Astrocyte (in vitro differentiated cells and primary cell): Measurements from ENCODE around the gene ABLIM2. TPM values are rescaled to one million over a fixed set of nuclear protein-coding genes. Genes with fewer than 3 reads are reported as not detected.

ENCODE experiments used
- DNase-seq: peaks from one replicate; pipeline ENCODE4 v3.0.0-alpha.2; 2010; ENCODE audit warnings: low read depth
- FAIRE-seq: peaks from 2 replicates; lab custom pipeline; 2011; peaks lifted over from hg19 to GRCh38; lab: Jason Lieb, UNC
- H2AFZ ChIP-seq: 2 replicates; pipeline ENCODE4 v1.6.0; 2012; ENCODE audit warnings: low read depth, low read length, inconsistent platforms
- H3K27ac ChIP-seq: 2 replicates; pipeline ENCODE4 v1.5.1; 2011; ENCODE audit warnings: low read depth, low read length, inconsistent platforms
- H3K27me3 ChIP-seq: 2 replicates; pipeline ENCODE4 v1.6.0; 2011; ENCODE audit warnings: low read length, inconsistent platforms; ENCODE audit not compliant: insufficient read depth
- H3K36me3 ChIP-seq: 2 replicates; pipeline ENCODE4 v1.5.1; 2011; ENCODE audit warnings: low read length, inconsistent platforms; ENCODE audit not compliant: insufficient read depth
- H3K4me1 ChIP-seq: 2 replicates; pipeline ENCODE4 v1.5.1; 2011; ENCODE audit warnings: low read length, inconsistent platforms; ENCODE audit not compliant: insufficient read depth
- H3K4me2 ChIP-seq: 2 replicates; pipeline ENCODE4 v1.6.0; 2012; ENCODE audit warnings: low read length, inconsistent platforms
- H3K4me3 ChIP-seq: 2 replicates; pipeline ENCODE4 v1.5.1; 2011; ENCODE audit warnings: low read depth, mild to moderate bottlenecking, low read length, inconsistent platforms; ENCODE audit not compliant: insufficient read depth
- H3K79me2 ChIP-seq: 2 replicates; pipeline ENCODE4 v1.6.0; 2012; ENCODE audit warnings: mild to moderate bottlenecking, low read length, inconsistent platforms; ENCODE audit not compliant: insufficient read depth
- H3K9ac ChIP-seq: 2 replicates; pipeline ENCODE4 v1.6.0; 2012; ENCODE audit warnings: mild to moderate bottlenecking, low read length, inconsistent platforms
- H3K9me3 ChIP-seq: 2 replicates; pipeline ENCODE4 v1.5.1; 2012; ENCODE audit warnings: low read depth, mild to moderate bottlenecking, low read length, inconsistent platforms; ENCODE audit not compliant: insufficient read depth
- H4K20me1 ChIP-seq: 2 replicates; pipeline ENCODE4 v1.6.0; 2012; ENCODE audit warnings: low read length, inconsistent platforms; ENCODE audit not compliant: insufficient read depth
- H3K27ac Mint-ChIP-seq: one replicate; pipeline ENCODE4 v1.8.0; 2021; ENCODE audit warnings: mild to moderate bottlenecking, mixed read lengths; ENCODE audit not compliant: unreplicated experiment
- H3K27me3 Mint-ChIP-seq: one replicate; pipeline ENCODE4 v1.8.0; 2021; ENCODE audit warnings: low read depth, mixed read lengths; ENCODE audit not compliant: unreplicated experiment
- H3K36me3 Mint-ChIP-seq: one replicate; pipeline ENCODE4 v1.8.0; 2021; ENCODE audit warnings: low read depth, mixed read lengths; ENCODE audit not compliant: unreplicated experiment
- H3K4me1 Mint-ChIP-seq: one replicate; pipeline ENCODE4 v1.8.0; 2021; ENCODE audit warnings: low read depth, mixed read lengths; ENCODE audit not compliant: unreplicated experiment
- H3K4me3 Mint-ChIP-seq: one replicate; pipeline ENCODE4 v1.8.0; 2021; ENCODE audit warnings: mild to moderate bottlenecking, moderate library complexity, mixed read lengths; ENCODE audit not compliant: unreplicated experiment
- H3K9me3 Mint-ChIP-seq: one replicate; pipeline ENCODE4 v1.8.0; 2021; ENCODE audit warnings: mild to moderate bottlenecking, mixed read lengths; ENCODE audit not compliant: unreplicated experiment
- CTCF ChIP-seq: IDR thresholded peaks from 2 replicates; pipeline ENCODE4 v1.5.1; 2011; ENCODE audit warnings: low read depth, mild to moderate bottlenecking, inconsistent platforms, low read length, moderate library complexity; ENCODE audit not compliant: insufficient read depth
- EZH2 ChIP-seq: IDR thresholded peaks from 2 replicates; pipeline ENCODE4 v1.6.1; 2012; ENCODE audit warnings: mild to moderate bottlenecking, low read length, inconsistent platforms; ENCODE audit not compliant: insufficient read depth
- total RNA-seq: library from RNA; stranded (reverse); gene quantifications from 2 replicates; pipeline ENCODE4 v1.2.1, GENCODE V29; 2021

ABLIM2 gene
- total RNA-seq, 1 donor from 2014 or later = 0.50 TPM

GRCh38 chr4:7962609-7963508 is 195.8 kb downstream of the ABLIM2 start:
- Mint-ChIP-seq H3K36me3 (peaks cover 3% of the 10 kb centered on the region), H3K4me1 (peaks cover 3% of the 10 kb centered on the region), H3K4me3 (no peak overlapping the region), H3K9me3 (no peaks in the 10 kb centered on the region), H3K27me3 (peaks cover 30% of the 10 kb centered on the region), H3K27ac (no peak overlapping the region)
- Histone ChIP-seq H3K9ac (no peak overlapping the region), H3K9me3 (no peaks in the 10 kb centered on the region), H3K79me2 (no peaks in the 10 kb centered on the region), H3K4me1 (peaks cover 22% of the 10 kb centered on the region), H3K4me2 (no peak overlapping the region), H4K20me1 (no peaks in the 10 kb centered on the region), H2AFZ (no peak overlapping the region), H3K27ac (no peak overlapping the region), H3K27me3 (peaks cover 14% of the 10 kb centered on the region), H3K36me3 (no peaks in the 10 kb centered on the region), H3K4me3 (no peak overlapping the region)
- no peak for FAIRE-seq
- no peak for DNase-seq
- TF ChIP-seq CTCF (no peak), EZH2 (no peak)

GRCh38 chr4:7960790-7961655 is 197.6 kb downstream of the ABLIM2 start:
- Mint-ChIP-seq H3K27me3 (peaks cover 30% of the 10 kb centered on the region), H3K36me3 (peaks cover 3% of the 10 kb centered on the region), H3K4me1 (peaks cover 3% of the 10 kb centered on the region), H3K27ac (no peak overlapping the region), H3K4me3 (no peak overlapping the region), H3K9me3 (no peaks in the 10 kb centered on the region)
- H3K4me2 ChIP-seq = peak overlapping the region; percentile 53
- no peaks in the 10 kb centered on the region for H3K36me3 ChIP-seq
- H2AFZ ChIP-seq = no peak overlapping the region
- FAIRE-seq = peak; percentile 93
- H3K9me3 ChIP-seq = no peaks in the 10 kb centered on the region
- no peaks in the 10 kb centered on the region for H3K79me2 ChIP-seq
- no peak overlapping the region for H3K4me3 ChIP-seq
- no peaks in the 10 kb centered on the region for H4K20me1 ChIP-seq
- TF ChIP-seq EZH2 (no peak), CTCF (no peak)
- H3K27ac ChIP-seq = peak overlapping the region; percentile 86
- H3K27me3 ChIP-seq = peaks cover 13% of the 10 kb centered on the region
- peak; percentile 100 for DNase-seq
- H3K9ac ChIP-seq = peak overlapping the region; percentile 71
- H3K4me1 ChIP-seq = peaks cover 25% of the 10 kb centered on the region
